Umbilical cord (tissue), 2 donors: Measurements from ENCODE around the gene IFIH1. TPM values are rescaled to one million over a fixed set of nuclear protein-coding genes. Genes with fewer than 3 reads are reported as not detected.

Experiments
- DNase-seq: peaks from one replicate; pipeline ENCODE4 v3.0.0-alpha.2; 2015; ENCODE audit warnings: low spot score
- total RNA-seq: library from RNA; depleted of rRNA; stranded (reverse); fragments of >200 nt; gene quantifications from one replicate; pipeline ENCODE4 v1.2.3, GENCODE V29; 2014; ENCODE audit warnings: low replicate concordance; ENCODE audit not compliant: insufficient read depth

IFIH1 gene
- total RNA-seq, 1 donor from 2014 or later = 17.1 TPM

DNA sequence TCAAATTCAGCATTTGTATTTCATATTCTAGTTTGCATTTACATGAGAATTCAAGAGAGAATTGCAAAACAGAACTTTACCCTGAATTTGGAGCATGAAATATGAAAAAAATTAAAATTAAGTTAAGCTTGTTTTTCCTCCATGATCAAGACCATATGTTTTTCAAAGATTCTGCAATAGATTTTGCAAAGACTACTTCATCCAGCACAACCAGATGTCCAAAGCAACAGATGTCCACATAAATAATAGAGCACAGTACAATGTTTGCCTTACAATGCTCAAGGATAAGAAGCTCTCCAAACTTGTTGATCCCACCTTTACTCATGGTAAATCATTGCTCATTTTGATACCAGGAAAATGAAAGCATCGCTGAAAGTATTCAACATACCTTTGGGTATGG, 100.9 kb downstream of the IFIH1 start:
- peak; percentile 50 for DNase-seq

Other genes with a start within 250 kb of the IFIH1 start
- gene DPP4, start 244.5 kb downstream of the IFIH1 start, total RNA-seq = 86.7 TPM
- gene GCG, start 166.4 kb downstream of the IFIH1 start, total RNA-seq = 2.4 TPM
- gene FAP, start 75.2 kb downstream of the IFIH1 start, total RNA-seq = 161 TPM
- gene GCA, start 25.4 kb upstream of the IFIH1 start, total RNA-seq = 11.8 TPM